Liver (tissue), 3 donors: Measurements from ENCODE around the gene MTHFSD.

Experiments
- ATF3 ChIP-seq: IDR thresholded peaks from 2 replicates; pipeline ENCODE4 v1.6.1; 2016; ENCODE audit warnings: antibody characterized with exemption
- CTCF ChIP-seq: fragments of 150-350 bp; IDR thresholded peaks from 2 replicates; pipeline ENCODE4 v1.5.1; 2017; ENCODE audit warnings: improper control_type of control experiment, low read depth, low read length; ENCODE audit not compliant: missing input control
- EGR1 ChIP-seq, 2 donors: IDR thresholded peaks; 2 replicates each; pipeline ENCODE4 v1.6.1; 2016 to 2018; ENCODE audit warnings: antibody characterized with exemption in 2 of 2, low read depth in 2 of 2
- GABPA ChIP-seq, 2 donors: IDR thresholded peaks in 1 of 2; conservative IDR thresholded peaks in 1 of 2; 2 replicates each; pipeline ENCODE4 v1.6.1; 2016; ENCODE audit warnings: antibody characterized with exemption in 2 of 2, mild to moderate bottlenecking in 1 of 2, moderate library complexity in 1 of 2
- JUND ChIP-seq, 2 donors: IDR thresholded peaks; 2 replicates each; pipeline ENCODE4 v1.6.1; 2016; ENCODE audit warnings: antibody characterized with exemption in 2 of 2
- MAX ChIP-seq: IDR thresholded peaks from 2 replicates; pipeline ENCODE4 v1.6.1; 2016; ENCODE audit warnings: antibody characterized with exemption
- NR2F2 ChIP-seq: IDR thresholded peaks from 2 replicates; pipeline ENCODE4 v1.6.1; 2016; ENCODE audit warnings: antibody characterized with exemption
- RAD21 ChIP-seq, 2 donors: IDR thresholded peaks; 2 replicates each; pipeline ENCODE4 v1.6.1; 2016; ENCODE audit warnings: antibody characterized with exemption in 2 of 2, mild to moderate bottlenecking in 2 of 2
- REST ChIP-seq: IDR thresholded peaks from 2 replicates; pipeline ENCODE4 v1.6.1; 2016; ENCODE audit warnings: antibody characterized with exemption, mild to moderate bottlenecking
- RXRA ChIP-seq, 2 donors: IDR thresholded peaks; 2 replicates each; pipeline ENCODE4 v1.6.1; 2017 to 2018; ENCODE audit warnings: antibody characterized with exemption in 2 of 2, mild to moderate bottlenecking in 1 of 2
- TAF1 ChIP-seq: conservative IDR thresholded peaks from 2 replicates; pipeline ENCODE4 v1.6.1; 2016; ENCODE audit warnings: antibody characterized with exemption, mild to moderate bottlenecking
- ZBTB33 ChIP-seq: IDR thresholded peaks from 2 replicates; pipeline ENCODE4 v1.6.1; 2016; ENCODE audit warnings: antibody characterized with exemption
- donor health status: healthy.
- donor health status: healthy.

GRCh38 chr16:86591270-86591669 lies 36.2 kb upstream of the MTHFSD start:
- TF ChIP-seq NR2F2: no peak
- TF ChIP-seq CTCF: no peak
- TF ChIP-seq MAX: no peak
- TF ChIP-seq RXRA (IDR thresholded peaks at IDR 0.05): no peak
- TF ChIP-seq REST: no peak
- no peak for TF ChIP-seq TAF1
- no peak for TF ChIP-seq ATF3
- no peak for TF ChIP-seq JUND (IDR thresholded peaks at IDR 0.05)
- no peak for TF ChIP-seq RAD21 (IDR thresholded peaks at IDR 0.05)
- no peak for TF ChIP-seq ZBTB33
- TF ChIP-seq GABPA (IDR thresholded peaks at IDR 0.05 in 1 of 2, conservative IDR thresholded peaks at IDR 0.05 in 1 of 2): no peak
- TF ChIP-seq EGR1 (IDR thresholded peaks at IDR 0.05; ENCODE audit: low read depth in 2 of 2): no peak
